Skeletal muscle cell (primary cell): Measurements from ENCODE around the gene SEMA5A.

ENCODE experiments used
- DNase-seq: peaks from one replicate; pipeline ENCODE4 v3.0.0-alpha.2; 2010; ENCODE audit warnings: low read depth
- H3K4me3 ChIP-seq: 2 replicates; pipeline ENCODE4 v1.5.1; 2011; ENCODE audit warnings: low read depth, mild to moderate bottlenecking, control low read depth, low read length, moderate library complexity

SEMA5A gene

DNA sequence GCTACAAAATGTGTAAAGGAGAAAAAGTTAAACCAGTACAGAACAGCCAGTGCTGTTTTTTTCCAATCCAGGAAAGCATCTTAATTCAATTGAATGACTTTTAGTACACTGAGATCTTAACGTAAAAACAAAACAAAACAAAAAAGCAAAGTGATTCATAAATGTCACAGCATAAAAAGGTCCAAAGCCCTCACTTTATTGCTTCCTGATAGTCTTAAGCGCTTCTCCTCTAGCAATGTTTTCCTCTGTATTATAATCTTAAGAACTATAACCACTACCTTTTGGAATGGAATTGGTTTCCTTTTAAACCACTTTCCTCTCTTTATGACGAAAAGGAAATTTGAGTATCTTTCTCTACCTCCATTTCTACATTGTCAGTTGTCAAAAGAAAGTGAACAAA is 91.4 kb downstream of the SEMA5A start:
- H3K4me3 ChIP-seq, result no peak overlapping the region
- no peak for DNase-seq

DNA sequence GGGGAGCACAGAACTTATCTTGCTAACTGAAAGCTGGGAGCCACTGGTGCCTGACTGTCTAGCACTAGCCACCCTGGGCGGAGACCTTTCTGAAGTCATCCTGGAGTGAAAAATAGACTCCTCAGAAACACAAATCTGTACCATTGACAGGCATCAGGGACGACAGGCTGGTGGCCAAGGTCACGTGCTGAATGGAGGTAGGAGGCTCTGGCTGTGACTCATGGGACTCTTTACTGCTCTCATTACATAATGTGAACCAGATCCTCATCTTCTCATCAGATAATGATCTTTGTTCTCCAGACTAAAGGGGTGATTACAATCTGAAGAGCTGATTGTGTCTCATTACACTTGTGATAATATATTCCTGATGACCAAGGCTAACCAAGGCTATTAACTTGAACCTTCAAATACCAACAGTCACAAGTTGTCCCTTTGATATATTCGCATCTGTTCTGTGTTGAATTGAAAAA is 91.8 kb downstream of the SEMA5A start:
- no peak overlapping the region for H3K4me3 ChIP-seq
- no peak for DNase-seq

- H3K4me3 ChIP-seq, result no peak overlapping the region
- no peak for DNase-seq
Measured at GRCh38 chr5:9453480-9454011, 92.3 kb downstream of the SEMA5A start.

- H3K4me3 ChIP-seq, result no peak overlapping the region
- no peak for DNase-seq
Measured at GRCh38 chr5:9452181-9452580, 93.7 kb downstream of the SEMA5A start.

GRCh38 chr5:9451037-9451436 is 94.8 kb downstream of the SEMA5A start:
- H3K4me3 ChIP-seq, result no peak overlapping the region
- DNase-seq, result no peak

DNA sequence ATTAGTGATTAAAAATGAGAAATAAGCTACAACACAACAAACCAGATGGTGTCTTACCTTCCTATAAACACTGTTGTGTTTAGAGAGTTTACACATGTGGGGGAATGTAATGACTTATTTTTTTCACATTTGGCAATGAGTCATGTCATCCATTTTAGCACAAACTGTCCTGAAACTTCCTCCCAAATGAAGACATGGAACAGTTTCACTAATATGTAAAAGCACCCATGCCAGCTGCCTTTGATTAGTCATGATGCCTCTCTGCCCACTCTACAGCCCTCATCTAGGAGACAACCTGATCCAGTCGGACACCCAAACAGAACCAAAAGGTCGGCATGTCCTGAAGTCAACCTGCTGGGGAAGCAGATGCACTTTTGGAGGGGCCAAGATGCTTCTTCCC is 98.2 kb downstream of the SEMA5A start:
- DNase-seq, result no peak
- no peak overlapping the region for H3K4me3 ChIP-seq

DNA sequence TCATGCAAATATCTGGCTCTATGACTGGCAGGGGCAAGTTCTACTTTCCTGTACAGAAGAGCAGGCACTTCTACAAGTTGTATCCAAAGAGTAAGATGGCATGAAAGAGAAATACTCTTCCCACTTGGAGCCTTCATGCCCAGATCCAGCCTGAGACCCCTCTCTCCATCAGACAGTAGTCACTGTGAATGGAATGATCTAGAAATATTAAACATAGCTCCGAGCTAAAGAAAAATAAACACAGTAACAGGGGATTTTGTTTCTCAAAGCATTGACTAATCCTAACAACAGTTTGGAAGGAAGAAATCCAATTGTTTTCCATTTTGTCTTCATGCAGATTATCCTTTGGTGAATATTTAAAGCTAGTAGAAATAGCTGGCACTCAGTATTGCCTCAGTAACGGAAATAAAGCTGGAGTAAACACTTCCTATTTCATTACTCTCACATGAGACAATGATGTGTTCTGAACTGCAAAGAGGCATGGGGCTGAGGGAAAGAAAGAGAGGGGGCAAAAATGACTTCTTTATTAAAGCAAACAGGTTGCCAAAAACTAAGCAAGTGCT is 100.0 kb downstream of the SEMA5A start:
- no peak overlapping the region for H3K4me3 ChIP-seq
- no peak for DNase-seq

GRCh38 chr5:9444346-9444745 is 101.5 kb downstream of the SEMA5A start:
- no peak overlapping the region for H3K4me3 ChIP-seq
- no peak for DNase-seq

GRCh38 chr5:9441610-9442009 is 104.3 kb downstream of the SEMA5A start:
- H3K4me3 ChIP-seq, result no peak overlapping the region
- DNase-seq, result no peak

GRCh38 chr5:9440517-9440916 is 105.4 kb downstream of the SEMA5A start:
- DNase-seq, result peak; percentile 60
- no peak overlapping the region for H3K4me3 ChIP-seq

- no peak overlapping the region for H3K4me3 ChIP-seq
- no peak for DNase-seq
Measured at GRCh38 chr5:9439531-9440292, 106.2 kb downstream of the SEMA5A start.

- H3K4me3 ChIP-seq, result no peak overlapping the region
- no peak for DNase-seq
Measured at GRCh38 chr5:9438596-9439354, 107.1 kb downstream of the SEMA5A start.

DNA sequence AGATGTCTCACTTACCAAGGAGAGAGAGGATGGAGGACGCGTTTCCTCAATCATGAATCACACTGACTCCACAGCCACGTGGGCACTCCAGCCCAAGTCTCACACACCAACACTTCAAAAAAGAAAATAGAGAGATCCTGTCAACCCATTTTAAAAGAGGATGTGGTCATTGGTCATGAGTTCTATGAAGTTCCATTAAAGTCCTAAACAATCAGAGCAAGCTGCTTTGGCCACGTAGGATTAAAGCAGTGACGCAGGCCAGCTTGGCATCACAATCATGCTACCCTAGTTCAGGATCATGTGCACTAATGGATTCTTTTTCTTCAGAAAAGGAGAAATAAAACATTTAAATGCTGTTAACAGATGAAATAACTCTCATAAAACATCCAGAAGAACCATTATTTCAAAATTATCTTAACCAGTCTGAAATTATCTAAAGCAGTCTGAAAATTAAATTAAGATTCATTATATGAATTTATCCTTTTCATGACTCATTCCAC is 108.1 kb downstream of the SEMA5A start:
- H3K4me3 ChIP-seq, result no peak overlapping the region
- DNase-seq, result peak; percentile 62

DNA sequence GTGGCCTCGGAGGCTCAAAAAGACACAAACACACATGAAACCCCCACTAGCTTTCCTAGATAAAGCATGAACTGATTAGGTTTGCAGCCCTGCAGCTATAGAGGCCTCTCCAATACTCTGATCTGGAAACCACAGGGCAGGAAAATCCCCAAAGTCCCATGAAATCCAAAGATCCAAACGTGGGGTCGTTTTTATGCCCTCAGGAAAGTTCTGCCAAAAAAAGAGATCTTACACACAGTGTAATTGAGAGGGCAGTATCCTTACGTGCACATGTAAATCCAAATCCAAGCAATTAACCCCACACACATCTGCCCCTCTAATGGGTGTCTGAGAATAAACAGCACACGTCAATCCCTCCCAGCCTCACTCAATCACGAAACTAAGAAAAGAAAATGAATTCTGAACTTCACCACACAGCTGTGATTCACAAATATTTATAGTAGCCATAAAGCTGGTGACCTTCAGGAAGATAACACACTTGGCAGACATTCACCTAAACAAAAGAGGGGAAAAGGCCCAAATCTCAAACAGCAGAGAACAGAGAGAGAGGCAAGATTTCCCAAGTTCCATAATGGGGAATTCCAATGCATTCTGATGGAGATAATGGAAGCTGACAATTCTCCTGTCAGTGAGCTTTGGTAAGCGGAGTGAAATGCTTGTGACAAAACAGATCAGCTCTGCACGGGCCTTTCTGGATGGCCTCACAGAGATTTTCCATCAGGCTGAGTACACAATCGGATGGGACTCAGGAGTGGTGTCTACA is 114.2 kb downstream of the SEMA5A start:
- H3K4me3 ChIP-seq, result no peak overlapping the region
- no peak for DNase-seq

GRCh38 chr5:9431151-9431495 is 114.8 kb downstream of the SEMA5A start:
- H3K4me3 ChIP-seq, result no peak overlapping the region
- DNase-seq, result no peak

DNA sequence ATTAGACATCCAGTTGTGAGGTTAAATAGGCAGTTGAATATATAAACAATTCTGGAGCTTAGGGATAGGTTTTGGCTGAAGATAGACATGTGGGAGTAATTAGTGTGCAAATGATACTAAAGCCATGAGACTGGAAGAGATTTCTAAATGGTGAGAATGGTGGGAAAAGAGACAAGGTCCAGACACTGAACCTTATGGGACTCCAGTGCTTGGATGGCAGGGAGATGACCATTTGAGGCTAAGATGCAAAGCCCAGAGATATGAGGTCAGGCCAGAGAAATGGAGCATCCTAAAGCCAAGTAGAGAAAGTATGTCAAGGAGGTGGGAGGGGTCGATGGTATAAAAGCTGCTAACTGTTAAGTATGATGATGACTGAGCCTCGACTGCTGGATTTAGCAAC is 115.6 kb downstream of the SEMA5A start:
- no peak overlapping the region for H3K4me3 ChIP-seq
- DNase-seq, result no peak

GRCh38 chr5:9429691-9430215 is 116.1 kb downstream of the SEMA5A start:
- H3K4me3 ChIP-seq, result no peak overlapping the region
- no peak for DNase-seq

DNA sequence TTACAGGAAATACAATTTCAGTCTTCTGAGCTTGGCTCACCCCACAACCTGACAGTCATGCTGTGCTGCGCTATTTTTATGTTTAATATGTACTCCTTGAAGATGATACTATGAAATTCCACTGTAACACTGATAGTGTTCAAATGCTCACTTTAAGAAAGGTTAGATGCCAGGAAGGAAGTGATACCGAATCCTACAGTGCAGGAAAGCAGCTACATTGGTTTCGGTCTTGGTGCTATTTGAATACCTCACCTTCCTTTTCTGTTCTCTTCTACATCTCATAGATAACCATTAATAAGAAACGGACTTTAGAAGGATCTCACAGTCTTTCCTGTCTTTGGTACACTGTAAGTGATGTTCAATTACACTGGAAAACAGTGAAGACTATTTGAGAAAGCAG is 117.6 kb downstream of the SEMA5A start:
- H3K4me3 ChIP-seq, result no peak overlapping the region
- DNase-seq, result no peak

DNA sequence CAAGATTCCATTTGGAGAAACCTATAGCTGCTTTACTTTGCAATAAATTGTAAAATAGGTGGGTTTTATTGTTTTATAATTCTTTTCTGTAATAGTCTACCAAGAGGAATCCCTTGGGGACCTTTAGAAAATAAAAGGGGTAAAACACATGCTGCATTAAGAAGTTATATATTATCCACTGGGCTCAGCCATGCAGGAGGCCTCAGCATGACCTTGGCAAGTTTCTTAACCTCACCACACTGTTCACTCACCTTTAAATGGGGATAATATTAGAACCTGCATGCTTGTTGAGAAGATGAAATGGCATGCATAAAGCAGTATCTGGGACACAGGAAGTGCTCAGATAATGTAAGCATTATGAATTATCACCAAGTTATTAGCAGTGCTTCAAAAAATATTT is 120.2 kb downstream of the SEMA5A start:
- no peak for DNase-seq
- H3K4me3 ChIP-seq, result no peak overlapping the region
